ENCODE data around the gene NSG1.

NSG1 gene

GRCh38 chr4:4405358-4405962 is 18.6 kb downstream of the NSG1 start:
- H3K27ac ChIP-seq (ENCODE audit: low read depth, low read length) = no peak overlapping the region
- H3K4me1 ChIP-seq (ENCODE audit: insufficient read depth, low read length) = no peaks in the 10 kb centered on the region
- H3K9ac ChIP-seq (ENCODE audit: low read length) = no peak overlapping the region
- H3K36me3 ChIP-seq (ENCODE audit: insufficient read depth, low read length) = no peaks in the 10 kb centered on the region
- H3K27me3 ChIP-seq (ENCODE audit: control insufficient read depth in 1 of 2, insufficient read depth in 2 of 2, low read length in 2 of 2) = peaks cover 0 to 9% of the 10 kb centered on the region in 2 donors
- no peaks in the 10 kb centered on the region for H3K9me3 ChIP-seq (ENCODE audit: low read length)
- H3K4me3 ChIP-seq (ENCODE audit: low read depth in 1 of 2, low read length in 2 of 2) = no peak overlapping the region

DNA sequence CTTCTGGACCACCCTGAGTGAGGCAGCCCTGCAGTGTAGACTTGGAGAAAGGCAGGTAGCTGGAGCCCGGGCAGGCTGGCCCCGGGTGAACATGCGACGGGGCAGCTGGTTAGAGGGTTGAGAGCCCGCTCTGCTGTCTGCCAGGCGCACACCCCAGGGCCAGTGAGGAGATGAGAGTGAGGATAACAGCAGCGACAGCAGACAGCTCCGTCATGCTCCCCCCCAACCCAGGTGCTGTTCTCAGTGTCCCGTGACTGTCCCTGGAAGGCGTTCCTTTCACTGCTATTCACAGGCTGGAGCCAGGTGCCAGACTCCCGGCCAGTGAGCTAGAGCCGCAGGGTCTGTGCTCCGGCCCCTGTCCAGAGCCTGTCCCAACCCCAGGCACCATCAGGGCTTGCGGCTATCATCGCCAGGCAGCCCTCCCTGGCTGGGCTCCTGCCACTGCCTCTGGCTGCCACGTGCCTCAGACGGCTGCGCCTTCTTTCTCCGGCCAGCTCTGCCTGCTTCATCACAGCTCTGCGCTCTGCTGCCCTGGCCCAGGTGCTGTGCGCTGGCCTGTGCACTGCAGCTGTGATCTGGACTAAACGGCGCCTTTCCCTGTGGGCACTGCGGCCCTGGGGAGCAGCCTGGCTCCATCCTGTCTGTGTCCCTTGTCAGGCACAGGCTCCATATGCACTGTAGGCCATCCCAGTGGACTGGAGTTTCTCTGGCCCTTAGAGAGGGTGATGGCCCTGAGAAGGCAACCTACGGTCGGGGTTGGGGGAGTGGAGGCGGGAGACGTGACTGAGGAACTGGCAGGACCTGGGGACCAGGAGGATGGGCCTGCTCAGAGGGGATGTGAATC is 19.8 kb downstream of the NSG1 start:
- H3K4me1 ChIP-seq (ENCODE audit: insufficient read depth, low read length) = no peaks in the 10 kb centered on the region
- no peaks in the 10 kb centered on the region for H3K36me3 ChIP-seq (ENCODE audit: insufficient read depth, low read length)
- H3K27ac ChIP-seq (ENCODE audit: low read depth, low read length) = no peak overlapping the region
- H3K9ac ChIP-seq (ENCODE audit: low read length) = no peak overlapping the region
- H3K9me3 ChIP-seq (ENCODE audit: low read length) = no peaks in the 10 kb centered on the region
- H3K27me3 ChIP-seq (ENCODE audit: control insufficient read depth in 1 of 2, insufficient read depth in 2 of 2, low read length in 2 of 2) = peaks cover 0 to 9% of the 10 kb centered on the region in 2 donors
- no peak overlapping the region for H3K4me3 ChIP-seq (ENCODE audit: low read depth in 1 of 2, low read length in 2 of 2)

GRCh38 chr4:4407299-4408131 is 20.6 kb downstream of the NSG1 start:
- no peaks in the 10 kb centered on the region for H3K4me1 ChIP-seq (ENCODE audit: insufficient read depth, low read length)
- H3K36me3 ChIP-seq (ENCODE audit: insufficient read depth, low read length) = no peaks in the 10 kb centered on the region
- H3K27me3 ChIP-seq (ENCODE audit: control insufficient read depth in 1 of 2, insufficient read depth in 2 of 2, low read length in 2 of 2) = peaks cover 0 to 9% of the 10 kb centered on the region in 2 donors
- H3K4me3 ChIP-seq (ENCODE audit: low read depth in 1 of 2, low read length in 2 of 2) = no peak overlapping the region
- H3K9ac ChIP-seq (ENCODE audit: low read length) = no peak overlapping the region
- H3K9me3 ChIP-seq (ENCODE audit: low read length) = no peaks in the 10 kb centered on the region
- H3K27ac ChIP-seq (ENCODE audit: low read depth, low read length) = no peak overlapping the region

DNA sequence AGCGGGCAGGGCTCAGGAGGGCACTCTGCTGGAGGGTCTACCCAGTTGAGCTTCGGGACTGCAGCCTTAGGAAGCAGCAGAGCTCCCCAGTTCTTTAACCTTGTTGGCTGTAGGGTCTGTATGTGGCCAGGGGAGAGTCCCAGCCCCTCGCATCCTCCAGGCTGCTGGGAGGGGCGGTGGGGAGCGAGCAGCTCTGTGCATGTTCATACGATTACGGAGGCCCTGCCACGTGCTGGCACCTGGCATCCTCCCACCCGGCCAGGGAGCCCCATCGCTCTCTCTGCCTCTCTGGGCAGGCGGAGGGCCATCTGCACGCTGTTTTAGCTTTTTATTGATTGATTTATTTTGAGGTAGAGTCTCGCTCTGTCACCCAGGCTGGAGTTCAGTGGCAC is 21.2 kb downstream of the NSG1 start:
- no peak overlapping the region for H3K9ac ChIP-seq (ENCODE audit: low read length)
- H3K4me3 ChIP-seq (ENCODE audit: low read depth in 1 of 2, low read length in 2 of 2) = no peak overlapping the region
- H3K9me3 ChIP-seq (ENCODE audit: low read length) = no peaks in the 10 kb centered on the region
- H3K27ac ChIP-seq (ENCODE audit: low read depth, low read length) = no peak overlapping the region
- peaks cover 0 to 9% of the 10 kb centered on the region in 2 donors for H3K27me3 ChIP-seq (ENCODE audit: control insufficient read depth in 1 of 2, insufficient read depth in 2 of 2, low read length in 2 of 2)
- no peaks in the 10 kb centered on the region for H3K36me3 ChIP-seq (ENCODE audit: insufficient read depth, low read length)
- H3K4me1 ChIP-seq (ENCODE audit: insufficient read depth, low read length) = no peaks in the 10 kb centered on the region

GRCh38 chr4:4408576-4409335 is 21.9 kb downstream of the NSG1 start:
- H3K9ac ChIP-seq (ENCODE audit: low read length) = no peak overlapping the region
- H3K36me3 ChIP-seq (ENCODE audit: insufficient read depth, low read length) = no peaks in the 10 kb centered on the region
- no peaks in the 10 kb centered on the region for H3K4me1 ChIP-seq (ENCODE audit: insufficient read depth, low read length)
- H3K27ac ChIP-seq (ENCODE audit: low read depth, low read length) = no peak overlapping the region
- peaks cover 0 to 9% of the 10 kb centered on the region in 2 donors for H3K27me3 ChIP-seq (ENCODE audit: control insufficient read depth in 1 of 2, insufficient read depth in 2 of 2, low read length in 2 of 2)
- no peak overlapping the region for H3K4me3 ChIP-seq (ENCODE audit: low read depth in 1 of 2, low read length in 2 of 2)
- H3K9me3 ChIP-seq (ENCODE audit: low read length) = no peaks in the 10 kb centered on the region

GRCh38 chr4:4409416-4410115 is 22.7 kb downstream of the NSG1 start:
- no peak overlapping the region for H3K27ac ChIP-seq (ENCODE audit: low read depth, low read length)
- H3K27me3 ChIP-seq (ENCODE audit: control insufficient read depth in 1 of 2, insufficient read depth in 2 of 2, low read length in 2 of 2) = peaks cover 0 to 9% of the 10 kb centered on the region in 2 donors
- H3K36me3 ChIP-seq (ENCODE audit: insufficient read depth, low read length) = no peaks in the 10 kb centered on the region
- no peaks in the 10 kb centered on the region for H3K9me3 ChIP-seq (ENCODE audit: low read length)
- H3K4me3 ChIP-seq (ENCODE audit: low read depth in 1 of 2, low read length in 2 of 2) = no peak overlapping the region
- H3K4me1 ChIP-seq (ENCODE audit: insufficient read depth, low read length) = no peaks in the 10 kb centered on the region
- no peak overlapping the region for H3K9ac ChIP-seq (ENCODE audit: low read length)

GRCh38 chr4:4410271-4410670 is 23.4 kb downstream of the NSG1 start:
- Histone ChIP-seq H3K9ac (ENCODE audit: low read length) (no peak overlapping the region), H3K4me3 (ENCODE audit: low read depth in 1 of 2, low read length in 2 of 2) (no peak overlapping the region), H3K27me3 (ENCODE audit: control insufficient read depth in 1 of 2, insufficient read depth in 2 of 2, low read length in 2 of 2) (peaks cover 0 to 5% of the 10 kb centered on the region in 2 donors), H3K36me3 (ENCODE audit: insufficient read depth, low read length) (no peaks in the 10 kb centered on the region), H3K4me1 (ENCODE audit: insufficient read depth, low read length) (no peaks in the 10 kb centered on the region), H3K27ac (ENCODE audit: low read depth, low read length) (no peak overlapping the region), H3K9me3 (ENCODE audit: low read length) (no peaks in the 10 kb centered on the region)

DNA sequence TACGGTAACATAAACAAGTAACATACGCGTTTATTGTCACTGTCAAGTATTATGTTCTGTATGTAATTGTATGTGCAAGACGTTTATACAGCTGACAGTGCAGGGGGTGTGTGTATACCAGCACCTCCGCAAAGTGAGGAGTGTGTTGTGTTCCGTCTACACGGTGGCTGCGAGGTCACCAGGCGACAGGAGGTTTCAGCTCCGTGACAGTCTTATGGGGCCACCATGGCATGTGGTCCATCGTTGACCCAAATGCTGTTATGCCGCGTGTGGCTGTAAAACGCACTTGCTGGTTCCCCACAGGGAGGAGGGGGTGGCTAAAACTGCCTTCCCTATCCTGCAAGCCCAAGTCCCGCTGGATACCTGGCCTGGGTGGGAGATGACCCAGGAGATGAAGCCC is 25.0 kb downstream of the NSG1 start:
- Histone ChIP-seq H3K36me3 (ENCODE audit: insufficient read depth, low read length) (no peaks in the 10 kb centered on the region), H3K9ac (ENCODE audit: low read length) (no peak overlapping the region), H3K27ac (ENCODE audit: low read depth, low read length) (no peak overlapping the region), H3K9me3 (ENCODE audit: low read length) (no peaks in the 10 kb centered on the region), H3K4me3 (ENCODE audit: low read depth in 1 of 2, low read length in 2 of 2) (no peak overlapping the region), H3K4me1 (ENCODE audit: insufficient read depth, low read length) (no peaks in the 10 kb centered on the region), H3K27me3 (ENCODE audit: control insufficient read depth in 1 of 2, insufficient read depth in 2 of 2, low read length in 2 of 2) (no peaks in the 10 kb centered on the region)

GRCh38 chr4:4412641-4413372 is 25.9 kb downstream of the NSG1 start:
- Histone ChIP-seq H3K36me3 (ENCODE audit: insufficient read depth, low read length) (no peaks in the 10 kb centered on the region), H3K27ac (ENCODE audit: low read depth, low read length) (no peak overlapping the region), H3K27me3 (ENCODE audit: control insufficient read depth in 1 of 2, insufficient read depth in 2 of 2, low read length in 2 of 2) (no peaks in the 10 kb centered on the region), H3K9ac (ENCODE audit: low read length) (no peak overlapping the region), H3K9me3 (ENCODE audit: low read length) (no peaks in the 10 kb centered on the region), H3K4me1 (ENCODE audit: insufficient read depth, low read length) (no peaks in the 10 kb centered on the region), H3K4me3 (ENCODE audit: low read depth in 1 of 2, low read length in 2 of 2) (no peak overlapping the region)

GRCh38 chr4:4413373-4413725 is 26.4 kb downstream of the NSG1 start:
- Histone ChIP-seq H3K4me3 (ENCODE audit: low read depth in 1 of 2, low read length in 2 of 2) (no peak overlapping the region), H3K27ac (ENCODE audit: low read depth, low read length) (no peak overlapping the region), H3K9me3 (ENCODE audit: low read length) (no peaks in the 10 kb centered on the region), H3K9ac (ENCODE audit: low read length) (no peak overlapping the region), H3K36me3 (ENCODE audit: insufficient read depth, low read length) (peaks cover 1% of the 10 kb centered on the region), H3K4me1 (ENCODE audit: insufficient read depth, low read length) (no peaks in the 10 kb centered on the region), H3K27me3 (ENCODE audit: control insufficient read depth in 1 of 2, insufficient read depth in 2 of 2, low read length in 2 of 2) (no peaks in the 10 kb centered on the region)

Data from muscle layer of colon (tissue), 2 donors.